GM12878 (cell line): Measurements from ENCODE around the gene SLC66A3. TPM values are rescaled to one million over a fixed set of nuclear protein-coding genes. Genes with fewer than 3 reads are reported as not detected.

Experiments used
- ATAC-seq: fragments of 200-7000 bp; cut with Tn5 transposase; 3 replicates; pipeline ENCODE4 v1.9.1; 2020; ENCODE audit warnings: mild to moderate bottlenecking, moderate library complexity
- BruUV-seq: library from RNA; stranded (reverse); fragments of 400-500 nt; replicated peaks from 2 replicates; lab custom pipeline; 2021; lab: Mats Ljungman, UMichigan
- CTCF ChIA-PET: fragments of 300-600 bp; sonication (Branson Sonifier 250); formaldehyde crosslinking; extraction: SDS; loops from one replicate; lab custom pipeline; 2021; ENCODE audit warnings: inconsistent platforms; lab: Yijun Ruan, JAX
- POLR2A ChIA-PET: fragments of 350-600 bp; formaldehyde crosslinking; extraction: SDS; loops from one replicate; lab custom pipeline; 2021; ENCODE audit warnings: inconsistent platforms; lab: Charles Lee
- RAD21 ChIA-PET: fragments of 300-600 bp; sonication (Branson Sonifier 250); formaldehyde crosslinking; loops from one replicate; lab custom pipeline; 2023; ENCODE audit warnings: antibody characterized with exemption; ENCODE audit not compliant: unreplicated experiment; lab: Charles Lee
- SMC1A ChIA-PET: fragments of 300-600 bp; sonication (Branson Sonifier 250); formaldehyde crosslinking; loops from one replicate; lab custom pipeline; 2023; ENCODE audit not compliant: unreplicated experiment, uncharacterized antibody; lab: Charles Lee
- DNase-seq: peaks from one replicate; pipeline ENCODE4 v3.0.0-alpha.2; 2011; ENCODE audit warnings: low read depth, low spot score
- FAIRE-seq: peaks from 3 replicates; lab custom pipeline; 2011; peaks lifted over from hg19 to GRCh38; lab: Jason Lieb, UNC
- H2AFZ ChIP-seq: 2 replicates; pipeline ENCODE4 v1.6.0; 2011; ENCODE audit warnings: low read depth, low read length, control low read depth; ENCODE audit not compliant: control insufficient read depth
- H3K27ac ChIP-seq: 2 replicates; pipeline ENCODE4 v1.5.1; 2011; ENCODE audit warnings: control low read depth; ENCODE audit not compliant: control insufficient read depth, insufficient read depth
- H3K27me3 ChIP-seq, 2 experiments: replicated peaks in 1 of 2; 2 replicates each; pipeline versions ENCODE4 v1.6.0 to v1.6.1; 2011; ENCODE audit warnings: low read length in 1 of 2; ENCODE audit not compliant: control insufficient read depth in 2 of 2, insufficient read depth in 2 of 2
- H3K36me3 ChIP-seq, 2 experiments: 2 replicates each; pipeline ENCODE4 v1.5.1; 2011; ENCODE audit warnings: low read length in 1 of 2; ENCODE audit not compliant: control insufficient read depth in 2 of 2, insufficient read depth in 2 of 2
- H3K4me1 ChIP-seq: 2 replicates; pipeline ENCODE4 v1.6.1; 2011; ENCODE audit warnings: mild to moderate bottlenecking, low read length, moderate library complexity, mixed read lengths; ENCODE audit not compliant: control insufficient read depth, insufficient read depth
- H3K4me2 ChIP-seq: 2 replicates; pipeline ENCODE4 v1.6.0; 2011; ENCODE audit warnings: control low read depth; ENCODE audit not compliant: control insufficient read depth, insufficient read depth
- H3K4me3 ChIP-seq: fragments of 200-600 bp; sonication (generic); 2 replicates; pipeline ENCODE4 v1.5.1; 2016
- H3K79me2 ChIP-seq: 2 replicates; pipeline ENCODE4 v1.6.0; 2011; ENCODE audit warnings: low read length; ENCODE audit not compliant: control insufficient read depth, insufficient read depth
- H3K9ac ChIP-seq: 2 replicates; pipeline ENCODE4 v1.8.0; 2011; ENCODE audit warnings: low read length, control low read depth, mixed read lengths; ENCODE audit not compliant: control insufficient read depth, insufficient read depth
- H3K9me3 ChIP-seq: replicated peaks from 3 replicates; pipeline ENCODE4 v1.5.1; 2011; ENCODE audit warnings: mild to moderate bottlenecking, low read length; ENCODE audit not compliant: control insufficient read depth, insufficient read depth
- H4K20me1 ChIP-seq: 2 replicates; pipeline ENCODE4 v1.6.0; 2011; ENCODE audit not compliant: control insufficient read depth, insufficient read depth
- ATF3 ChIP-seq: IDR thresholded peaks from 2 replicates; pipeline ENCODE4 v1.6.1; 2011; ENCODE audit warnings: low read depth, mild to moderate bottlenecking, low read length, moderate library complexity, borderline replicate concordance; ENCODE audit errors: extremely low read depth
- BHLHE40 ChIP-seq, 2 experiments: fragments of 450-650 bp in 1 of 2; IDR thresholded peaks; 2 replicates each; pipeline ENCODE4 v1.6.1; 2011 to 2017; ENCODE audit warnings: low read depth in 2 of 2, borderline replicate concordance in 1 of 2, improper control_type of control experiment in 1 of 2, low read length in 1 of 2, mild to moderate bottlenecking in 1 of 2
- CTCF ChIP-seq, 3 experiments: IDR thresholded peaks in 2 of 3; conservative IDR thresholded peaks in 1 of 3; 2 replicates each; pipeline ENCODE4 v1.5.1; 2011; ENCODE audit warnings: low read depth in 3 of 3, low read length in 3 of 3, mild to moderate bottlenecking in 3 of 3, control low read depth in 2 of 3, moderate library complexity in 2 of 3, inconsistent platforms in 1 of 3, mixed read lengths in 1 of 3; ENCODE audit not compliant: control insufficient read depth in 2 of 3, insufficient read depth in 1 of 3; ENCODE audit errors: extremely low read depth in 1 of 3
- ELK1 ChIP-seq: IDR thresholded peaks from 2 replicates; pipeline ENCODE4 v1.6.1; 2012; ENCODE audit warnings: low read depth, low read length, improper control_type of control experiment
- IKZF1 ChIP-seq: fragments of 450-650 bp; conservative IDR thresholded peaks from 2 replicates; pipeline ENCODE4 v1.6.1; 2017; ENCODE audit warnings: antibody characterized with exemption, mild to moderate bottlenecking
- POLR2A ChIP-seq: IDR thresholded peaks from 2 replicates; pipeline ENCODE4 v1.6.1; 2011; ENCODE audit warnings: low read depth, mild to moderate bottlenecking, low read length
- POLR2AphosphoS2 ChIP-seq: IDR thresholded peaks from 2 replicates; pipeline ENCODE4 v1.6.1; 2011; ENCODE audit warnings: low read depth, mild to moderate bottlenecking, low read length, improper control_type of control experiment, moderate library complexity
- RELA ChIP-seq: fragments of 450-650 bp; IDR thresholded peaks from 2 replicates; pipeline ENCODE4 v1.8.0; 2014; ENCODE audit warnings: borderline replicate concordance; ENCODE audit not compliant: partially characterized antibody
- SMC3 ChIP-seq: IDR thresholded peaks from 2 replicates; pipeline ENCODE4 v1.6.1; 2011; ENCODE audit warnings: low read length, improper control_type of control experiment, borderline replicate concordance
- WRNIP1 ChIP-seq: IDR thresholded peaks from 2 replicates; pipeline ENCODE4 v1.6.1; 2011; ENCODE audit warnings: low read depth, low read length, improper control_type of control experiment, borderline replicate concordance
- ZBTB33 ChIP-seq: fragments of 450-650 bp; IDR thresholded peaks from 2 replicates; pipeline ENCODE4 v1.6.1; 2017; ENCODE audit warnings: mild to moderate bottlenecking
- WGBS: methylation state at CpG from one replicate; pipeline ENCODE4 v1.1.6; 2016; ENCODE audit warnings: low lambda C conversion rate; ENCODE audit not compliant: insufficient replicate concordance, insufficient coverage; ENCODE audit errors: missing lambda C conversion rate; 5-methylcytosine and 5-hydroxymethylcytosine counted together
- in situ Hi-C: fragments of 300-500 bp; cut with MboI; formaldehyde crosslinking; loops from 9 replicates; pipeline ENCODE4 v1.14.3; 2018; ENCODE audit warnings: mixed read lengths
- intact Hi-C: fragments of 100-400 bp; cut with micrococcal nuclease; formaldehyde crosslinking; loops from one replicate; pipeline ENCODE4 v1.14.2; 2022; ENCODE audit not compliant: unreplicated experiment
- polyA plus RNA-seq, 11 experiments: library from polyadenylated mRNA; depleted of rRNA in 4 of 11; unstranded in 6 of 11; stranded (reverse) in 5 of 11; fragments of >200 nt; fragmentation: Nextera tagmentation in 4 of 11; fragmentation: Illumina TruSeq in 1 of 11; extraction: Ambion mirVana in 4 of 11; extraction: Trizol in 1 of 11; gene quantifications; 1 replicate in 1 of 11; 2 replicates in 10 of 11; pipeline versions ENCODE4 v1.2.1 to v1.2.3, GENCODE V29; 2011 to 2016; ENCODE audit warnings: inconsistent platforms in 2 of 11, missing spikeins in 2 of 11, low read depth in 1 of 11
- total RNA-seq, 4 experiments: library from RNA; depleted of rRNA in 3 of 4; stranded (reverse); fragments of >200 nt in 3 of 4; fragmentation: Illumina TruSeq in 1 of 4; extraction: Trizol in 1 of 4; gene quantifications; 2 replicates each; pipeline versions ENCODE4 v1.2.1 to v1.2.3, GENCODE V29; 2013 to 2021

Gene SLC66A3
- total and polyA plus RNA-seq, 10 of the 15 experiments (the other 5 are each of a cell fraction or from before 2014, with no cell fraction given) = 1.4 to 14.2 (median 6.4) TPM

GRCh38 chr2:11129598-11130449 is 25.4 kb upstream of the SLC66A3 start (continued):
- TF ChIP-seq SMC3 = peak; percentile 33; the same call in 1 of the 2 replicates
- TF ChIP-seq ATF3 = no peak
- peak; percentile 19; the same call in 1 of the 2 replicates for TF ChIP-seq POLR2A
- TF ChIP-seq CTCF (IDR thresholded peaks at IDR 0.05 in 2 of 3, conservative IDR thresholded peaks at IDR 0.05 in 1 of 3; ENCODE audit: control insufficient read depth in 2 of 3, extremely low read depth in 1 of 3, insufficient read depth in 1 of 3, low read depth in 3 of 3, low read length in 3 of 3) = peak; percentile 33 to 50 (median 43); a peak in 5 of 6 replicates

GRCh38 chr2:11131166-11131920 is 23.9 kb upstream of the SLC66A3 start:
- no peak overlapping the region for H3K9ac ChIP-seq
- in situ Hi-C loops (loop anchor here (5.0 kb wide), 2 partner anchors 316 to 451 kb away; no protein-coding TSS in a partner anchor), intact Hi-C loops (loop anchor here (5.0 to 10.0 kb wide), 2 partner anchors 213 to 346 kb away; partner anchors contain the start of gene ROCK2)
- ChIA-PET SMC1A (interaction anchor here (0.7 to 3.9 kb wide), 7 partner anchors 103 to 452 kb away, joined by 3 to 30 read pairs (median 8); no protein-coding TSS in a partner anchor), POLR2A (no interaction called here), RAD21 (interaction anchor here (0.6 to 3.6 kb wide), 11 partner anchors 24 to 550 kb away, joined by 3 to 23 read pairs (median 3); partner anchors contain the start of gene SLC66A3), CTCF (interaction anchor here (0.6 to 7.4 kb wide), 28 partner anchors 10 to 550 kb away, joined by 3 to 122 read pairs (median 4); partner anchors contain the start of gene SLC66A3)
- H4K20me1 ChIP-seq = no peaks in the 10 kb centered on the region
- DNase-seq (no peak), FAIRE-seq (no peak), ATAC-seq (no peak)
- H3K9me3 ChIP-seq = no peaks in the 10 kb centered on the region
- H3K4me3 ChIP-seq = no peak overlapping the region
- no peak overlapping the region for H3K4me2 ChIP-seq
- 55% methylated on average over 20 of the region's 20 CpGs for WGBS
- H3K36me3 ChIP-seq = no peaks in the 10 kb centered on the region
- H3K27ac ChIP-seq = no peak overlapping the region
- H2AFZ ChIP-seq = no peak overlapping the region
- no peaks in the 10 kb centered on the region for H3K79me2 ChIP-seq
- peaks cover 8% of the 10 kb centered on the region for H3K4me1 ChIP-seq
- BruUV-seq = no TSS peak
- H3K27me3 ChIP-seq = no peaks in the 10 kb centered on the region; a peak in 3 of 4 replicates
- TF ChIP-seq ZBTB33 = no peak
- no peak for TF ChIP-seq WRNIP1
- no peak for TF ChIP-seq RELA
- TF ChIP-seq ELK1 = no peak
- no peak for TF ChIP-seq IKZF1
- no peak for TF ChIP-seq POLR2AphosphoS2
- no peak for TF ChIP-seq BHLHE40 (IDR thresholded peaks at IDR 0.05; ENCODE audit: borderline replicate concordance in 1 of 2, low read depth in 2 of 2, low read length in 1 of 2)
